ENCODE measurements around the gene GATA5. TPM values are rescaled to one million over a fixed set of nuclear protein-coding genes. Genes with fewer than 3 reads are reported as not detected.

GATA5 gene
- total and polyA plus RNA-seq, 10 of the 15 experiments (the other 5 are each of a cell fraction or from before 2014, with no cell fraction given), result not detected

GRCh38 chr20:62423326-62423706 is 52.5 kb downstream of the GATA5 start (continued):
- TF ChIP-seq, protein P1, sequence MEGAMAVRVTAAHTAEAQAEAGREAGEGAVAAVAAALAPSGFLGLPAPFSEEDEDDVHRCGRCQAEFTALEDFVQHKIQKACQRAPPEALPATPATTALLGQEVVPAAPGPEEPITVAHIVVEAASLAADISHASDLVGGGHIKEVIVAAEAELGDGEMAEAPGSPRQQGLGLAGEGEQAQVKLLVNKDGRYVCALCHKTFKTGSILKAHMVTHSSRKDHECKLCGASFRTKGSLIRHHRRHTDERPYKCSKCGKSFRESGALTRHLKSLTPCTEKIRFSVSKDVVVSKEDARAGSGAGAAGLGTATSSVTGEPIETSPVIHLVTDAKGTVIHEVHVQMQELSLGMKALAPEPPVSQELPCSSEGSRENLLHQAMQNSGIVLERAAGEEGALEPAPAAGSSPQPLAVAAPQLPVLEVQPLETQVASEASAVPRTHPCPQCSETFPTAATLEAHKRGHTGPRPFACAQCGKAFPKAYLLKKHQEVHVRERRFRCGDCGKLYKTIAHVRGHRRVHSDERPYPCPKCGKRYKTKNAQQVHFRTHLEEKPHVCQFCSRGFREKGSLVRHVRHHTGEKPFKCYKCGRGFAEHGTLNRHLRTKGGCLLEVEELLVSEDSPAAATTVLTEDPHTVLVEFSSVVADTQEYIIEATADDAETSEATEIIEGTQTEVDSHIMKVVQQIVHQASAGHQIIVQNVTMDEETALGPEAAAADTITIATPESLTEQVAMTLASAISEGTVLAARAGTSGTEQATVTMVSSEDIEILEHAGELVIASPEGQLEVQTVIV (IDR thresholded peaks at IDR 0.05; ENCODE audit: borderline replicate concordance, partially characterized antibody), result no peak
- TF ChIP-seq JUND (IDR thresholded peaks at IDR 0.05; ENCODE audit: low read depth, low read length), result no peak
- TF ChIP-seq GABPA (IDR thresholded peaks at IDR 0.05; ENCODE audit: low read depth), result no peak
- TF ChIP-seq NFIC (IDR thresholded peaks at IDR 0.05; ENCODE audit: low read depth, low read length), result no peak

DNA sequence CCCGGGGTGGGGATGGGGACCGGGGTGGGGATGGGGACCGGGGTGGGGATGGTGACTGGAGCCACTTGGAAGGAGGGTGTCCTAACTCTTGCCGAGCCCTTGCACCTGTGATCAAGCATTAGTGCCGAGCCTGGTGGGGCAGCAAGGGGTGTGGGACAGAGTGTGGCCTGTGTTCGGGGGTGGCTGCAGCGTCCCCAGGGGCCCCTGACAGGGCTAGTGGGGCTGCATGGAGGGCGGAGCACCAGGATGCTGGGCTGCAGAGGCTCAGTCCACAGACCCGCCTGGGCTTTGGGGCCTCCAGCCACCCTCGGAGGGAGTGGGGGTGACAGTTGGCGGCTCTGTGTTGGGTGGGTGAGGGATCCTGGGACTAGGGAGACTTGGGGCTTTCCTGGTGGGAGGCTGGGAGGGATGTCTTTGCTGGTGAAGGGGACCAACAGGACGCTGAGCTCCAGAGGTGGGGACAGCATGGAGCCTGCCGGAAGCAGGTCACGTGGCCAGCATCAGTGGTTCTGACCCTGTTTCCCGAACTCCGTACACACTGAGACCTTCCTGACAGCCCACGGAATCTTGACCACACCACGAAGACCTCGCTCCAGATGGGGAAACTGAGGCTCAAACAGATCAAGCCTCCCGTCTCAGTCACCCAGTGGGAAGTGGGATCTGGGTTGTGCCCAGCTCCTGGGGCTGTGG is 53.0 kb downstream of the GATA5 start:
- WGBS (ENCODE audit: insufficient coverage, insufficient replicate concordance, low lambda C conversion rate, missing lambda C conversion rate), result 37% methylated on average over 17 of the region's 20 CpGs
- H3K36me3 ChIP-seq (ENCODE audit: control insufficient read depth in 2 of 2, insufficient read depth in 2 of 2, low read length in 1 of 2), result no peaks in the 10 kb centered on the region
- no peak for ATAC-seq
- POLR2A ChIA-PET, result no interaction called here
- H3K4me3 ChIP-seq, result no peak overlapping the region
- FAIRE-seq, result no peak
- CTCF ChIA-PET, result no interaction called here
- DNase-seq (ENCODE audit: low read depth, low spot score), result no peak
- TF ChIP-seq BHLHE40 (IDR thresholded peaks at IDR 0.05; ENCODE audit: borderline replicate concordance in 1 of 2, low read depth in 2 of 2, low read length in 1 of 2) (no peak), SPI1 (IDR thresholded peaks at IDR 0.05; ENCODE audit: borderline replicate concordance, insufficient read depth, low read depth, low read length) (no peak), NFIC (IDR thresholded peaks at IDR 0.05; ENCODE audit: low read depth, low read length) (no peak), HSF1 (IDR thresholded peaks at IDR 0.05; ENCODE audit: low read depth, low read length) (no peak), ZSCAN29 (IDR thresholded peaks at IDR 0.05) (no peak), EGR1 (IDR thresholded peaks at IDR 0.05; ENCODE audit: borderline replicate concordance in 1 of 2, low read depth in 2 of 2, low read length in 2 of 2) (no peak), DPF2 (IDR thresholded peaks at IDR 0.05) (no peak), MEF2A (IDR thresholded peaks at IDR 0.05; ENCODE audit: insufficient read depth, low read depth, low read length) (no peak), CHD1 (IDR thresholded peaks at IDR 0.05; ENCODE audit: low read depth, low read length) (no peak), MYC (IDR thresholded peaks at IDR 0.05; ENCODE audit: insufficient read depth, insufficient read length, insufficient replicate concordance, low read length, severe bottlenecking) (no peak)
- SMC1A ChIA-PET (ENCODE audit: uncharacterized antibody, unreplicated experiment), result no interaction called here
- no peaks in the 10 kb centered on the region for H3K79me2 ChIP-seq (ENCODE audit: control insufficient read depth, insufficient read depth, low read length)
- intact Hi-C loops (cut with micrococcal nuclease; ENCODE audit: unreplicated experiment), result no loop called here
- no peak overlapping the region for H3K27ac ChIP-seq (ENCODE audit: control insufficient read depth, insufficient read depth)
- no peaks in the 10 kb centered on the region for H4K20me1 ChIP-seq (ENCODE audit: control insufficient read depth, insufficient read depth)
- H3K4me1 ChIP-seq (ENCODE audit: control insufficient read depth, insufficient read depth, low read length), result no peaks in the 10 kb centered on the region
- H3K27me3 ChIP-seq (replicated peaks in 1 of 2; ENCODE audit: control insufficient read depth in 2 of 2, insufficient read depth in 2 of 2, low read length in 1 of 2), result no peaks in the 10 kb centered on the region; a peak in 2 of 4 replicates
- RAD21 ChIA-PET (ENCODE audit: unreplicated experiment), result no interaction called here
- in situ Hi-C loops (cut with MboI), result no loop called here
- H3K9me3 ChIP-seq (replicated peaks; ENCODE audit: control insufficient read depth, insufficient read depth, low read length), result no peaks in the 10 kb centered on the region
- H2AFZ ChIP-seq (ENCODE audit: control insufficient read depth, low read depth, low read length), result no peak overlapping the region
- no peak overlapping the region for H3K4me2 ChIP-seq (ENCODE audit: control insufficient read depth, insufficient read depth)
- no TSS peak for BruUV-seq (replicated peaks)
- no peak overlapping the region for H3K9ac ChIP-seq (ENCODE audit: control insufficient read depth, insufficient read depth, low read length)
